EH (cell line): ENCODE measurements around the gene MFSD2B.

Experiments
- DNase-seq: peaks from one replicate; pipeline ENCODE4 v3.0.0-alpha.2; 2015; ENCODE audit warnings: low read depth

Gene MFSD2B

GRCh38 chr2:24009680-24010476 is at the start of gene MFSD2B:
Gene MFSD2B (plus strand): TSS chr2:24010085. CDS start chr2:24010097, 12 bp downstream.
- DNase-seq = peak; percentile 19

- DNase-seq = no peak
Observed at GRCh38 chr2:23967846-23968245, 42.0 kb upstream of the MFSD2B start.

- no peak for DNase-seq
Observed at GRCh38 chr2:23976883-23977282, 33.0 kb upstream of the MFSD2B start.

GRCh38 chr2:23988371-23988770 is 21.5 kb upstream of the MFSD2B start:
- DNase-seq = peak; percentile 38

- no peak for DNase-seq
Observed at GRCh38 chr2:23992931-23993330, 17.0 kb upstream of the MFSD2B start.

GRCh38 chr2:23993736-23994269 is 16.1 kb upstream of the MFSD2B start:
- DNase-seq = peak; percentile 19

GRCh38 chr2:23994567-23994966 is 15.3 kb upstream of the MFSD2B start:
- no peak for DNase-seq

GRCh38 chr2:24007693-24008092 is 2.2 kb upstream of the MFSD2B start:
- DNase-seq = no peak

- DNase-seq = no peak
Observed at GRCh38 chr2:24008672-24009366, 1.1 kb upstream of the MFSD2B start.

- no peak for DNase-seq
Observed at GRCh38 chr2:24009367-24009679, 562 bp upstream of the MFSD2B start.

- no peak for DNase-seq
Observed at GRCh38 chr2:24010477-24011249, 778 bp downstream of the MFSD2B start.

GRCh38 chr2:24011250-24012104 is 1.6 kb downstream of the MFSD2B start:
- no peak for DNase-seq

GRCh38 chr2:24012521-24013188 is 2.8 kb downstream of the MFSD2B start:
- DNase-seq = no peak

GRCh38 chr2:24014902-24015301 is 5.0 kb downstream of the MFSD2B start:
- DNase-seq = peak; percentile 15

GRCh38 chr2:24015562-24016375 is 5.9 kb downstream of the MFSD2B start:
- DNase-seq = peak; percentile 93

- DNase-seq = peak; percentile 32
Observed at GRCh38 chr2:24016376-24016761, 6.5 kb downstream of the MFSD2B start.

GRCh38 chr2:24016853-24017703 is 7.2 kb downstream of the MFSD2B start:
- DNase-seq = no peak

- DNase-seq = no peak
Observed at GRCh38 chr2:24017711-24018110, 7.8 kb downstream of the MFSD2B start.

GRCh38 chr2:24018241-24018640 is 8.4 kb downstream of the MFSD2B start:
- DNase-seq = no peak
